Suppressor macrophage (primary cell): ENCODE measurements around the gene TMEM97.
"Not testable (repeated sequence)": the region's sequence is repeated elsewhere in the genome, so short reads cannot be mapped to it uniquely, and the experiment has no call there.

Experiments
- DNase-seq, 4 experiments: peaks; one replicate each; pipeline ENCODE4 v3.0.0-alpha.2; 2020 to 2022
- total RNA-seq, 17 experiments: gene quantifications; one replicate each; lab custom pipeline; 2026; ENCODE audit warnings: mixed read lengths in 6 of 17, inconsistent platforms in 3 of 17; lab: John Stamatoyannopoulos, UW

The TMEM97 gene
- total RNA-seq = 1.6 to 28.7 (median 15.0) reads per million in 17 experiments

DNA sequence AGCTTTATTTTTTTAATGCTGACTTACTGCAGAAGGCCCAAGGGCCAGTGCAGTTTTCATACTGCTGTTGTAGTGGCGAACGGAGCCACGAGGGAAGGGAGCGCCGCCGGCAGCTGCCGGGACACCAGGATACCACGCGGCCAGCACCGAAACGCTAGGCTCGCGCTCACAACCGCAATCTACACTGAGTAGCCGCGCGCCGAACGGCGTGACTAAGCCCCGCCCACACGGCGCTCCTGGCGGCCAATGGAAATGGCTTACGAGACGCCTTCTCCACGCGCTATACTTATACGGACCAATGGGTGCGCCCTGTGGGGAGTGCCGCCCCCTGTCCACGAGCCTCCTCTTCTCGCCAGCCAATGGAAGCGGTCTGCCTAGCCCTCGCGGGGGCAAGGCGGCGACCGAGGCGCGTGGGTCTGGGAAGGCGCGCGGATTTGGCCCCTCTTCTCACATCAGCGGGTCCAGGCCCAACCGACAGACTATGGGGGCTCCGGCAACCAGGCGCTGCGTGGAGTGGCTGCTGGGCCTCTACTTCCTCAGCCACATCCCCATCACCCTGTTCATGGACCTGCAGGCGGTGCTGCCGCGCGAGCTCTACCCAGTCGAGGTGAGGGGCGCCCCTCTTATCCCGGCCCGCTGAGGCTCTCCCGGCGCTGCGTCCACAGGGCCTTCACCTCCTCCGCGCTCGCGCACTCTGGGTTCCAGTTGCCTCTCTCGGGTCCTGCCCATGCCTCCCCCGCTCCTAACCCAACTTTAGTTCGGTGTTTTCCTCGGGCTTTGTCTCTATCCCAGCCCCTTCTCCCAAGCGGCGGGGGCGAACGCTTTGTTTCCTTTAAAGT is at the start of gene TMEM97:
TSS of gene TMEM97 (plus strand) at position 442 of the 839 bp plus-strand sequence. CDS start at position 482, 40 bp downstream.
- DNase-seq = peak; percentile 98

GRCh38 chr17:28270055-28270454 is 48.9 kb upstream of the TMEM97 start:
- DNase-seq = no peak

GRCh38 chr17:28270926-28271325 is 48.1 kb upstream of the TMEM97 start:
- no peak for DNase-seq

- no peak for DNase-seq
These were observed 47.6 kb upstream of the TMEM97 start for GRCh38 chr17:28271431-28271830.

- no peak for DNase-seq
These were observed 46.8 kb upstream of the TMEM97 start for GRCh38 chr17:28272166-28272565.

DNA sequence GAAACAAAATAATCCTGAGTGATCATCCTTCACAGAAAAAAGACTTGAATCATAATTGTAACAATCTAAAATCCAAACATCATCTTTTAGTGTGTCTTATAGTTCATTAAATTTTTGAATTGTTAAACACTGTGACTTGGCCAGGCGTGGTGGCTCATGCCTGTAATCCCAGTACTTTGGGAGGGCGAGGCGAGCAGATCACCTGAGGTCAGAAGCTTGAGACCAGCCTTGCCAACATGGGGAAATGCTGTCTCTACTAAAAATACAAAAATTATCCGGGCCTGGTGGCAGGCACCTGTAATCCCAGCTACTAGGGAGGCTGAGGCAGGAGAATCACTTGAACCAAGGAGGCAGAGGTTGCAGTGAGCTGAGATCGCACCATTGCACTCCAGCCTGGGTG is 45.7 kb upstream of the TMEM97 start:
- not testable (repeated sequence) for DNase-seq

DNA sequence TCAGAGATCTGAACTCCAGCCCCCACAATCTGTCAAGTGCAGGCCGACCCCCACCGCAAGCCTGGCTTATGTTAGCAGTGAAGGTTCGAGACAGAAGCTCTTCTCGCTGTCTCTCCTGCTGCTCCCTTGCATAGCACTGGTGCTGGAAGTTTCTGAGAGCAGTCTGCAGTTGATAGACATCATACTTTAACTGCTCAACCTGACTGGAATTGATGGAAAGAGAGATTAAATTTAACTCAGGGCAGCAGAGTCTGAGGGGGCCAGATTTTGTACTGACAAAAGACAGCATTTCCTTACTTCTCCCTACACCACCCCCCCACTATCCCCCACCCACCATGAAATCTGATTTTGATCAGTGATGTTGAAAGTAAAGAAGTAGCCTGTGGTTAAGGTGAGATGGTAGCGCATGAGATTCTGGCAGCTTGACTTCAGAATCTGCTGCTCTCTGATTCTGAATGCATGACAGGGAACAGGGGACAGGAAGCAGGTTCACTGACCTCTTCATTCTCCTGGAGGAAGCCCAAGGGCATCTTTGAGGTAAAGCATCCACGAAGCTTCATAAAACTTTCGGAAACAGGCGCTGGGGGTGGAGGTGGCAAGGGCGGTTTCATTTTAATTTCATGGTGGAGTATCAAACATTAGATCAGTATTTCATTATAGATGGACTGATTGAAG is 44.3 kb upstream of the TMEM97 start:
- DNase-seq = no peak

GRCh38 chr17:28276011-28276410 is 43.0 kb upstream of the TMEM97 start:
- no peak for DNase-seq

DNA sequence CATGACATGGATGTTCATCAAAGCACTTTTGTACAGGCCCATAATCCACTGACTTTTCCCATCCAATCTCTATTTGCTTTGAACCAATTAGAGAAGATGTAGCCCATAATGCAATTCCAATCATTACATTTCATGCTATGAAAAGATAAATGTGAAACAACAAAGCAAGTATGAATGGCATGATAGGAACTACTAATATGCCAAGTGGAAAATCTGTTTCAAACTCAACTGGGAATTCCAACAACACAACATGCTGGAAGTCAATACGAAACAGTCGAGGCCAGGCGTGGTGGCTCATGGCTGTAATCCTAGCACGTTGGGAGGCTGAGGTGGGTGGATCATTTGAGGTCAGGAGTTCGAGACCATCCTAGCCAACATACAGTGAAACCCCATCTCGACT is 39.6 kb upstream of the TMEM97 start:
- DNase-seq = no peak

GRCh38 chr17:28280826-28281225 is 38.2 kb upstream of the TMEM97 start:
- DNase-seq = no peak

- no peak for DNase-seq
These were observed 36.4 kb upstream of the TMEM97 start for GRCh38 chr17:28282596-28282995.

GRCh38 chr17:28285965-28286364 is 33.0 kb upstream of the TMEM97 start:
- DNase-seq = no peak

DNA sequence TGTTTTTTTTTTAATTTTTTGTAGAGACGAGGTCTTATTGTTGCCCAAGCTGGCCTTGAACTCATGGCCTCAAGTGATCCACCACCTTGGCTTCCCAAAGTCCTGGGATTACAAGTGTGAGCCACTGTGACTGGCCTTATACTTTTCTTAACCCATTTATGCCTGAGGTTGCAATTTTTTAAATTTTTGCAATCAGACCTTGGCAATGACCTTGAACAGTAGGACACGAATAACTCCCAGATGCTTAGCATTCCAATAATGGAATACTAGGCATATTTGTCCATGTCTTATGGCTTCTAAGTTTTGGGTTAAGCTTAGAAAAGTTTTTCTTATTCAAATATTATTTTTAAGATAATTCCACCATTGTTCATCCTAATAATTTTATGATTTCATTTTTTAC is 28.3 kb upstream of the TMEM97 start:
- no peak for DNase-seq

DNA sequence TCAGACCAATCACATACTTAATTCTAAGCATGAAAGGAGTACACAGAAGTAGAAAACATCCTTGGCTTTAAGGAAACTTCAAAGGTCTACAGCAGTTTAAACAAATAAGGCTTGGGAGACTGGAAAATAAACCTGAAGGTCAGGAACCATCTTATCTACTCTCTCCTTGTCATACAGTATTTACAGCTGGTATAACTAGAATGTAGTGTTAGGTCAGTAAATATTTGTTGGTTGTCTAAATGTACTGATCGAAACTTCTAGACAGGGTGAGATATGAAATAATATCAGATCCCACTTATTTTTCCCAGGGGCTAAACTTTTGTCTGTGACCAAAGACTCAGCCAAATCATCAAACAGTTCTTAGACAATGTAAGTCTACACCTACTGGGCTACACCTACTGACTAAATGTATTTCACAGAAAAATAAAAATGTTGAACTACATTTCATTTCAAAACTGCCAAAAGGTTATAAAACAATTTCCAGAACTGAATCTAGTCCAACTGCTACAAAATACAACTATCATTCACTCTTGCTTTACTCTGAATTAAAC is 27.1 kb upstream of the TMEM97 start:
- no peak for DNase-seq

GRCh38 chr17:28292878-28293277 is 26.1 kb upstream of the TMEM97 start:
- DNase-seq = not testable (repeated sequence)

DNA sequence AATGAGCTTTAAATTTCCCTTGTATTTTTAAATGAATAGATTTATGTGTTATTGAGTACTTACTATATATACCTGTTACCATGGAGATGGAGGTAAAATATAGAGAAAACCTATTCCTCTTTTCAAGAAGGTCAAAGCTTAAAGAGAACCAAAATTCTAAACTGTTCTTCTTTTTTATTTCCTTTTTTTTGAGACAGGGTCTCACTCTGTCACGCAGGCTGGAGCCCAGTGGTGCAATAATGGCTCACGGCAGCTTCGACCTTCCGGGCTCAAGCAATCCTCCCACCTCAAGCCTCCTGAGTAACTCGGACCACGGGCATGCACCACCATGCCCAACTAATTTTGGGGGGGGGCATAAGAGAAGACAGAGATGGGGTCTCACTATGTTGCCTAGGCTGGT is 25.0 kb upstream of the TMEM97 start:
- DNase-seq = peak; percentile 14 to 65 (median 60)

DNA sequence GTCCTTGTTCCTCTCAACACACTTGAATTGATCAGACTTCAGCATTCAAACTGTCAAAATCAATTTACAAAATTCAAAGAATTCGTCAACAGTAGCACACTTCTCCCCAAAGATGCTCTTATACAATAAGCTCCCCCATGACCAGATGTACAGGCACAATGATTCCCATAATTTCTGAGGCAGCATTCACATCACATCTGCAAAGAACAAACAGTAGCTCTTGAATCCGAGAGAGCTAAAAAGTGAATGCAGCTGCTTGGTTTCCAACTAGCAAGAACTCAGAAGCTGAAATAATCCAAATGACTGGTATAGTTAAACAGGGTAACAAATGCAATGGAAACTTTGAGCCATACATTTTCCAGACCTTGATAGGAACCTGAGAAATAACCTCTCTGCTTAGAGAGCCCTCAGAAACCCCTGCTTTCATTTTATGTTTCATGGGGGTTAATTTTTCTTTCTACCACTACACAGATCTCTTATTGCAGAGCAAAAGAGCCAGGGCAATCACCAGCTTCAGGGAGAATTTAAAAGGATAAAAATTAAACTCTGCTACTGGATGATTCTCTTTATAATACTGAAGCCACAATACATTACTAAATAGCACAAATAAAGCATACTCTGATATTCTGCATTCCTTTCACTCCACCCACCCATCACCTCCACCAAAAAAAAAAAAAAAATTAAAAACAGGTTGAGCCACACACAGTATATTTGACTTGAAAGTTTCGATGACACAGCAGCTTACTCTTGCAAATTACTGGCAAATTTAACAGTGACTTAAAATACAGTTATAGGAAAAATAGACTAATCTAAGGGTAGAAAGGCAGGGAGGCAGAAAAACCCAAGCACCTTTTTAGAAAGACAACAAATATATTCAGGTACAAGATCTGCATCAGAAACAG is 23.1 kb upstream of the TMEM97 start:
- DNase-seq = no peak

GRCh38 chr17:28298449-28298848 is 20.6 kb upstream of the TMEM97 start:
- DNase-seq = no peak

DNA sequence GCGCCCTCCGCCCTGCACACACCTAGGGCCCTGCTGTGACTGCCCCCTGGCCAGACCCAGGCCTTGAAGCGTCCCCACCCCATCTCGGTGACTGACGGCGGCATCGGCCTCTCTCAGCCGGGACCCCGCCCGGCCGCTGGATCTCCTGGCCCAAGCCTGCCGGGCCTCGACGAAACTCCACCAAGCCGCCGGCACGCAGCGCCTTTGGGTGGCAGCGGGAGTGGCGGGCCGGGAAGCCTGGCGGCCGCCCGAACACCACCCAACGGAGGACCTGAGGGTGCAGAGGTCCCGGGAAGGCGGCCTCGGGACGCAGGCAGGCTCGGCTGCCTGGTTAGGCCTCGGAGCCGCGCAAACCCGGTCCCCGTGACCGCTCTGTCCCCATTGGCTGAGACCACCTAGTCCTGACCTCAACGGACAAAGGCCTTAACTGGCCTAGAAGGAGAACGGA is 12.0 kb upstream of the TMEM97 start:
- no peak for DNase-seq

- DNase-seq = no peak
These were observed 5.2 kb upstream of the TMEM97 start for GRCh38 chr17:28313841-28314240.

GRCh38 chr17:28315846-28316705 is 2.9 kb upstream of the TMEM97 start:
- DNase-seq = no peak
